Activated CD8-positive, alpha-beta memory T cell treated with anti-CD3 and anti-CD28 coated beads, Interleukin-2, amount 50 U/mL, for 48 hours (primary cell): Measurements from ENCODE around the gene WSCD2.
"Not testable (repeated sequence)": the region's sequence is repeated elsewhere in the genome, so short reads cannot be mapped to it uniquely, and the experiment has no call there.

Source experiments
- DNase-seq: peaks from one replicate; pipeline ENCODE4 v3.0.0-alpha.2; 2020

Gene WSCD2

DNA sequence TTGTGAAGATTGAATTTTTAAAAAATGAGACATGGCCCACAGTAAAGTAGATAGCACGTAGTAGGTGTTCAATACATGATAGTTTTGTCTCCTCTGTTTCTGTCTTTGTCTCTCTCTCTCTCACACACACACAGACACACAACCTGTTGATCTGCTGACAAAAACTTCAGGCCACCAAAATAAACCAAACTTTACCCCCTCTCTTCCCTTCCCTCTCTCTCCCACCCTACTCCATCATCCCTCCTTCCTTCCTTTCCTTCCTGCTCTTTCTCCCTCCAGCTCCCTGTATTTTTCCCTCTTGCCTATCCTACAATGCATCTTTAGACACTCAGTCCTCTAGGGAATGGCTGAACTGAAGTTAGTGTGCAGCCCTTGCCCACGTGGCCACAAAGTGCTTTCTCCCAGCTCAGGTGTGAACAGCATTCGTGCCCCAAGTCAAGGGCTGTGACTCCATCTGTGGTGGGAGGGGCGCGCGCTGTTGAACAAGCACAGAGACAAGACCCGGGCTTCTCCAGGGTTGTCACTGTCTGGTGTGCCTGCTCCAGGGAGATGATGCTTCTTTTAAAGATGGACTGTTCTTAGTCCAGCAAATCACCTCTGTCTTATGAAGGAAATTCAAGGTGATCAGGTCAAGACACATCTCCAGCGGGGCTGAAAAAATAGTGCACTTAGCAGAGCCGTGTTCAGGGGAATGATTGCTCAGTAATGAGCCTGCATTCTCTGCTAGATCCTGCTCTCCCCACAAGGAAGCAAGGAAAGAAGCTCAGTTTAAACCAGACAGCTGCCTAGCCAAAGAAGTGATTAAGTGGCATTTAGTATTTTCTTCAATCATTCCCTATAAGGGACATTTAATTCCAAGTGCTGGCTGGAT is 75.3 kb downstream of the WSCD2 start:
- no peak for DNase-seq

DNA sequence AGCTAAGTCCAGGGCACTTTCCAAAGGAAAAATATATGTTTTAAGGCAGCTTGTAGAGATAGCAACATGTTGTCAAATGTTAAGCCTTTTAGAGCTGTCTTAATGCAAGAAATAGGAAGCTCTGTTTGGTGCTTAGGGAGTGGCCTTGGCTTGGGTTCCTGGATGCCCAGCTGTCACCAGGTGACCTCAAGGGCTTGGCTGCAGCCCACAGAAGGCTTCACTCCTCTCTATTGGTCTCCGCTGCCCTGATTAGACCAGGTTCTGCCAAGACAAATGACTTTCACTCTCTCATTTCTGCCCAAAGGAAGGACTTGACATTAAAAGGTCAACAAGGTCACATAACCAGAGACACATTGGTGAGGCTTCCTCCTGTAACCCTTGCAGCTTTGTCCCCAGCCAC is 76.8 kb downstream of the WSCD2 start:
- no peak for DNase-seq

DNA sequence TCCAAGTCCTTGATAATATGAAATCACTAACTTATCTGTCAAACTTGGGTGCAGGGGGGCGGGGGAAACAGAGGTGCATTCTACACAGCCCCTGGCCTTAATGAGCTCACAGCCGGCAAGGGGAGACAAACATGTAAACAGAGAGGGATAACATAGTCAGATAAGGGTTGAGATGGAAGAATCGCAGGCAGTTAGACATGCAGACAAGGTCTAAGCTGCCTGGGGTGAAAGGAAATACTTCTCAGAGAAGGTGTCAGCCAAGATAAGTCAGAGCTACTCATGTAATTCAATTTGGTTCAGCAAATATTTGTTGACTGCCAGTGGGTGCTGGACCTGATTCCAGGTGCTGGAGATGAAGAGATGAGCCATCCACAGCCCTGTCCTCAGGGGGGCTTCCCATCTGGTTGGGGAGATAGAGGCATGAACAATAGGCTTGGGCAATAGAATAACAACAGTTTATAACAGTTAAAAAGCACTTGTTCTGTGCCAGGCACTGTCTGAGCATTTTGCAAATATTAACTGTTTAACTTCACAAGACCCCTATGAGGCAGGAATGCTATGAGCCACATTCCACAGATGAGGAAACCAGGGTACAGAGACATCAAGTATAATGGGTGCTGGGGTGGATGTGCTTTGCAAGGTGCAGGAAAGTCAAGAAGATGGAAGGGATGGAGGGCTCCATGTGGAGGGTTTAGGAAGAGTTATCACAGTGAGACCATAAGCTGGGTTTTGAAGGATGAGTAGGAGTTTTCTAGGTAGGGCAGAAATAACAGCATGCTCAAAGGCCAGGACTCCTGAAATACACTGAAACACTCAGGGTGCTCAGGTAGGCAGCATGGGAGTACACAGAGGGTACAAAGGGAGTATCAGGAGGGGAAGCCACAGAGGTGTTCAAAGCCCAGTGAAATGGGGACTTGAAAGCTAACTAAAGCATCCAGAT is 79.0 kb downstream of the WSCD2 start:
- no peak for DNase-seq

DNA sequence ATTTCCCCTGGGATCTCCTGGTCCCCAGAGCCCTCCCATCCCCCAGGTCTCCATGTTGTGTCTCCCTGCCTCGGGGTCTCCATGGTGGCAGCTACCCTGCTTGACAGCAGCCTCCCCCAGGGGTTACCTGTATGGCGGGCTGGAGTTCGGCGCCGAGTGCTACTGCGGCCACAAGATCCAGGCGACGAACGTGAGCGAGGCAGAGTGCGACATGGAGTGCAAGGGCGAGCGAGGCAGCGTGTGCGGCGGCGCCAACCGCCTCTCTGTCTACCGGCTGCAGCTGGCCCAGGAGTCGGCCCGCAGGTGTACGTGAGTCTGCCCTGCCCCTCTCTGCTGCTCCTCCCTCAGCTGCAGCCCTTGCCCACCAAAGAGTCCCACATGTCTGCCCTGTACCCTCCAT is 80.9 kb downstream of the WSCD2 start:
- DNase-seq = no peak

DNA sequence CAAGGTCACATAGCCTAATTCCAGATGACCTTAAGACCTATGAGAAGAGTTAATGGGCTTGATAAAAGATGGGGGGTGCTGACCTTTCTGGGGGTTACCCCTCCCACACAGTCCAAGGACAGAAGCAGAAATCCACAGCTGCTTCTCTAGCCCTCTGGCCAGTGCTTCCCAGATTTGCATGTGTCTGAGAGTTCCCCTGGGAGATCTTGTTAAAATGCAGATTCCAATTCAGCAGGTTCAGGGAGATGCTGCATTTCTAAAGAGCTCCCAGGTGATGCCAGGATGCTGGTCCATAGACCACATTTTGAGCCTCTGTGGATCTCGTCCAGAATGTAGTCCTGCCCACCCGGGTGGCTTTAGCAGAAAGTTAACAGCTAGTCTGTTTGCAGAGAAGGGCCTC is 82.1 kb downstream of the WSCD2 start:
- no peak for DNase-seq

DNA sequence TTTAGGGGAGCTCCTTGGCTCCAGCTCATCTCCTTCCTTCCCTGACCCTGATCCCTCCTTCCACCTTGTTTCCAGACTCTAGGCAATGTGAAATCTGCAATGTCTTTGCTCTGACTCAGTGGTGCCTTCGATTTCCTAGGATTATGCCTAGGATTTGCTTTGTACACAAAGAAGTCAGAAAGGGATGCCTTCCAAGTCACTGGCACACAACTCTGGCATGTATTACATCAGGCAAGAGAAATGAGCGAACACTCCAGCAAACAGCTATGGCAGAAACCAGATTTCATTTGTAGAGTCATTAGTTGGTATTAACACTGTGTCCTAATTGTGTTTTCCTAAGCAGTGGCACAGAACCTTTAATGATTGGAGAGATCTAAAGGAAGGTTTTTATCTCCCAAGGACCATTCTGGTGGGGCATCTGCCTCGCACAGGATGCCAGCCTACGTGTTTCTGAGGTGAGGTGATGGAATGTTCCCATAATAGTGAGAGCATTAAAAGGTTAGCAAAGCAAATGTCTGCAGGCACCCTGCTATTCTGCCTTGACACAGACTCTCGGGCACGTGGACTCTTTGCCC is 84.9 kb downstream of the WSCD2 start:
- no peak for DNase-seq

DNA sequence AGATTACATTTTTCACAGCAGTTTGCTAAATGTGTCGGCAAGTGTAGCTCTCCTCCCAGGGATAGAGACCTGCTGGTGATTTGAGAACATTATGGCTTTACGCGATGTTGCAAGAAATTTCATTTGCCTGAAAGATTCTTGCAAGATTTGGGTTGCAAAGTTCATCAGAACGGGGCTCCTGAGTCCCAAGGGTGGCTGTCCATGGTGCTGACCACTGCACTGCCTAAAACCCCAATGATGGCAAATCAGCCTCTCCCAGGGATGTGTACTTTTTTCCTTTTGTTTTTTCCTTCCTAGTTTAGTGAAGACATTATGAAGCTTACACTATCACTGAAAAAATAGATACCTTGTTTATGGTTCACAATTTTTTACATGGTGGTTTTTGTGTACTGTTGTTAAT is 85.4 kb downstream of the WSCD2 start:
- DNase-seq = no peak

DNA sequence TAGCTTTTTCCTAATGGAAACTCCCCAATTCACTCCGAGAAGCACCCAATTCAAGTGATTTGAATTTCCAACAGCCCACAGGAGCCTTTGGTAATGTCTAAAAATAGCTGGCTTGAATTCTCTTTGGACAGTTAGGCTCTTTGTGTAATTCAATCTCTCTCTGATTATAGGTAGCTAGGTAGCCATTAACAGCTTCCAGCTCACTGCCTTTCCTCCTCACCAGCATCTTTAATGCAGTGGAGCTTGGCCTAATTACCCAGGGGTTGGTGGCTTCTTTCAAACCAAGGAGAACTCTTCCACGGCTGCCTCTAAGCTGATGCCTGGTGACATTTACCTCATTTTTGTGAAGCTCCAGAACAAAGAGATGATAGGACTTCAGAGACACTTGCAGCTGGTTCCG is 86.4 kb downstream of the WSCD2 start:
- DNase-seq = no peak

DNA sequence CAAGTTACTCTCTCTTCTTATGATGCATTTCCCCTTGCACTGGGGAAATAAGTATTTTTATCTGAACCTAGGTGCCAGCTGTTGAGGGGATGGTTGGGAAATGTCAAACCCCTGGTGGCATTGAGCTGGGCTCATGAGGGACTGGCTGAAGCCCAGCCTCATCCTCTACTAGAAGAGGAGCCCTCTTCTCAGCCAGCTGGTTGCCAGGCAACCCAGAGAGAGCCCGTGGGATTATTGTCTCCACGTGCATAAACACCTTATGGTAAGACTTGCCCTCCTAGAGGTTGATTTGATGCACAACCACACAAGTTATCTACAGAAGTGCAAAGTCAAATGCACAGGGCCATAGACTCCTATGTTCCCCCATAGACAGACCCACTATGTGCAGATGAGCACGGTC is 89.8 kb downstream of the WSCD2 start:
- no peak for DNase-seq

DNA sequence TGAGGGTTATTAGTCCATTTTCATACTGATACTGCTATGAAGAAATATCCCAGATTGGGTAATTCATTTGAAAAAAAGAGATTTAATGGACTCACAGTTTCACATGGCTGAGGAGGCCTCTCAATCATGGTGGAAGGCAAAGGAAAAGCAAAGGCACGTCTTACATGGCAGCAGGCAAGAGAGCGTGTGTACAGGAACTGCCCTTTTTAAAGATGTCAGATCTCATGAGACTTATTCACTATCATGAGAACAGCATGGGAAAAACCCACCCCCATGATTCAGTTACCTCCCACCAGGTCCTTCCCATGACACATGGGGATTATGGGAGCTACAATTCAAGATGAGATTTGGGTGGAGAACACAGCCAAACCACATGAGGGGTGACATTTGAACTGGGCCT is 96.0 kb downstream of the WSCD2 start:
- not testable (repeated sequence) for DNase-seq

DNA sequence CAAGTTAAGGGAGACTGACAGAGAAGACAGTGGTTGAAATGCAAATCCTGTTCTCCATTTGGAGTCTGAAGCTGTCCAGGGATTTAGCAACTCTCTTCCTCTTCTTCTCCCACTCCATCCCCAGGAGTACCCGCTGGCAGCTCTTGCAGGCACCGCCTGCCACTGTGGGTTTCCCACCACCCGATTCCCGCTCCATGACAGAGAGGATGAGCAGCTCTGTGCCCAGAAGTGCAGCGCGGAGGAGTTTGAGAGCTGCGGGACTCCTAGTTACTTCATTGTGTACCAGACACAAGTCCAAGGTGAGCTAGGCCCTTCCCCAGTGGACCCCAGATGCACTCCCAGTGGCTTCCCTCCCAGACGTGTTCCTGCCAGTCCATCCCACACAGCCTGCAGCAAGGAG is 97.8 kb downstream of the WSCD2 start:
- DNase-seq = no peak

DNA sequence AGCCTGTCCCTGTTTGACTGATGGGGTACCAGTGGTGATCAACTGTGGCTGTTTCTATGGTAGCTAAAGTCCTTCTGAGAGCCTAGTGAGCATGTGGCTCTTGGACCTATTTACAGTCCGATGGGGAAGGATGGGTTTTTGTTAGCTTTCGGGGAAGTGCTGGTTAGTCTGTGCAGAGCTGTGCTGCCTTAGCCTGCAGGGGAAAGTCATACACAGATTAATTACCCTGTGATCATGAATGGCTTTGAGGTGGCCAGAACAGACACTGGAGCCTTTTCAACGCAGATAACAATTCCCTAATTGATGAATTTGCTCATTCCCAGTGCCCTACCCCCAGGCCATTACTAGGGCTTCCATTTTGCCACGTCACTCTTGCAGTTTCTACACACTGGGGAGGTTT is 99.7 kb downstream of the WSCD2 start:
- DNase-seq = no peak

DNA sequence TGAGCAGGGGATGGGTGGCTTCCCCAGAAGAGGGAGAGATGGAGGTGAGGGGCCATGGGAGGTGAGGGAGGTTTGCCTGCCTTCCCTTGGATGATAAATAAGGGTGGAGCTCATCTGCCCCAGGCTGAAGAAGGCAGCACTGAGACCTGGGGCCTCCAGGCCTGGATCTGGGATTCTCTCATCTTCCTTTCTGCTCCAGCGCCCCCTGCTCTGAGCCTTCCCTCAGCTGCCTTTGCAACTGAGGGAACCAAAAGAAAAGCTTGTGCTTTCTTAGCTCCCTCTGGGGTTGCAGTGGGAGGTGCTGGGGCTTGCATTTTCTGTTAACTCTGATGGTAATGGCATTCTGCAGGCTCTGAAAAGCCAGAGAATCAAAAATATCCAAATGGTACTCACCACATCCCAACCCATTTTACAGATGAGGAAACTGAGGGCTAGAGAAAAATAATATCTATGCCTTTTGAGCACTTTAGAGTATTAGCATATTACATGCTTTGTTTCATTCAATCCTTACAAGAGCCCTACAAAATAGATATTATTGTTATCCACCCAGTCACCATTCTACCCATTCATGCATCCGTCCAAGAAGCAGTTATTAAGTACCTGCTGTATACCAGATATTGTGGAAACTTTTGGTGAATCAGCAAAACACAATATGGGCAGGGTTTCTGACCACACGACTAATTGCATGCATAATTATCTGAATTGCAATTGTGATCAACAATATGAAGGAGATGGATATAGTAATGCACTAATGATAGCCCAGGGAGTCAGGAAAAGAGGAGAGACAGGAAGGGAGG is 102.2 kb downstream of the WSCD2 start:
- DNase-seq = no peak

DNA sequence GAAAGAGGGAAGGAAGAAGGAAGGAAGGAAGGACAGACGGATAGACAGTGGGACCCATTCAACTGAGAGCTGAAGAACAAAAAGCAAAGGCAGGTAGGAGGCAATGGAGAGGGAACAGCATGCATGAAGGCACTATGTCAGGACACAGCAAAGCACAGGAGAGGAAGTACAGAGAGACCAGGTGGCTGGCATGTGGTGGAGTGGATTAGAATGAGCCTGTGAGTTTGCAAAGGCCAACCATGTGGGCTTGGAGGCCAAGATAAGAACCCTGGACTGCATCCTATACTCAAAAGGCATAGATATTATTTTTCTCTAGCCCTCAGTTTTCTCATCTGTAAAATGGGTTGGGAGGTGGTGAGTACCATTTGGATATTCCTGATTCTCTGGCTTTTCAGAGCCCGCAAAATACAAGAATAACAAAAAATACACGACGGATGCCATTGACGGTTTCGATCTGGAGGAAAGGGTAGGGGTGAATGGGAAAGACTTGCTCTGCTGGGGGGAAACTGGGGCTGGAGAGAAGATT is 102.9 kb downstream of the WSCD2 start:
- no peak for DNase-seq

DNA sequence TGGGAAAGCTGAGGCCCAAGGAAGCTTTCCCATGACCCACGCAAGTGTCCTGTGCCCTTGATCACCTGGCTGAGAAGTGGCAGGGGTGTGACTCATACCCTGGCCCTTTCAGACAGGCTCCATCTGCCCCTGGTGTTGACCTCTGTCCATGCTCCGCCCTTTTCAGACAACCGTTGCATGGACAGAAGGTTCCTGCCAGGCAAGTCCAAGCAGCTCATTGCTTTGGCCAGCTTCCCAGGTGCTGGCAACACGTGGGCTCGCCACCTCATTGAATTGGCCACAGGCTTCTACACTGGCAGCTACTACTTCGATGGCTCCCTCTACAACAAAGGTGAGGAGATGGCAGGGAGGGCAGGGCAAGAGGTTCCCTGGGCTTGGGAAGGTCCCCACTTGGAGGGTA is 103.5 kb downstream of the WSCD2 start:
- DNase-seq = no peak

DNA sequence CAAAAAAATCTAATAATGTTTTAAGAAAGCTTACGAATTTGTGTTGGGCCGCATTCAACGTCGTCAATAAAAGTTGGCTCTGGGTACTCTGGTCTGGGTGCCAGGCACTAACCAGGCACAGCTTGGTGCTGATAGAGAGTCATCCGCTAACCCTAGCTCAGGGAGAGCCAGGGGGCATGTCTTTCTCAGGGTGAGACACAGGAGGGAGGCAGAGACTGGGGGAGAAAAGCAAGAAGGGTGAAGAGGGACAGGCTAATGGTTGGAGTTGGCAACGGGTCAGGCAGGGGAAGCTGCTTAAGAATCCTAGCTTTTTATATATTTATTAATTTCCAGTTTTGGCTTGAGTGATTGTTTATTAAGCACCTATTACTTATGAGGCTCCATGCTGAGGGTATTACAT is 105.1 kb downstream of the WSCD2 start:
- DNase-seq = no peak

DNA sequence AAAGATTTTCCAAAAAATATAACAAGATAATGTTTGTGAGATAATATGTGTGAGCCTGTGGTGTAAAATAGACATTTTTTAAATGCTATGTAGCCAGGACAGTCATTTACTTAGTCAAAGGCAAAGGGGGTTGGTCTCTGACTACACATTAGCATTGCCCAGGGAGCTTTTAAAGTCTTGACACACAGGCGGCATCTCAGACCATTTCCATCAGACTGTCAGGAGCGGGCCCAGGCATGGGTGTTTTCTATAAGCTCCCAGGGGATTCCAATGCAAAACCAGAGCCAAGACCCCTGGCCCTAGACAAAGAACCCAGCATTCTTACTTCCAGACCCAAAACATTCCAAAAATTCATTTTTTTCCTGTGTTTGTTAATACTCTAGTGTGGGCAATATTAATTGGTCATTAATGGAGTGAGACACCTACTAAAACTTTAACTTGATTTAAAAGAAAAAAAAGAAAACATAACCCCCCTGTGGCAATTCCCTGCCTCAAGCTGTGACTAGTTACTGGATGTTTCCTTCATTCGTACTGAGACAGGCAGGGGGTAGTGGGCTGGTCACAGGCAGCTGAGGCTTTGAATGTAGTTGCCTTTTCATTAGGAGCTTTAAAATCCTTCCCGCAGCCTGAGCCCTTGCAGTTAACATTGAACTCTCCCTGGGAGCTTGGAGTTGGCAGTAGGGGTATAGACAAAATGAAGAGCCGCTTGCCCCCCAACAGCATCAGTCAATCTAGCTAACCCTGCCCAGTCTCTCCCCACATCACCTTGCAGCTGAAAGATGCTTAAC is 106.3 kb downstream of the WSCD2 start:
- no peak for DNase-seq

DNA sequence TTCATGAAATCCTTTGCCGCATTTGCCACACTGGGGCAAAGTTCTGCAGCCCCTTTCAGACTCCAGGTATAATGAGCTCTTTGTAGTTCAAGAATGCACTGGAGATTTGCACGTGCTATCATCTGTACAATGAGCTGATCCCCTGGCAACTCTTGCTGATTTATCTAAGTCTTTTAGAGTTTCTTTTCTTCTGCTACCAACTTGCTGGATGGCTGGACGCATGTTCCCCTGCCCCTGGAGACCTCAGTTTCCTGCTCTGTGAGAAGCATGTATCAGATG is 106.8 kb downstream of the WSCD2 start:
- DNase-seq = no peak

DNA sequence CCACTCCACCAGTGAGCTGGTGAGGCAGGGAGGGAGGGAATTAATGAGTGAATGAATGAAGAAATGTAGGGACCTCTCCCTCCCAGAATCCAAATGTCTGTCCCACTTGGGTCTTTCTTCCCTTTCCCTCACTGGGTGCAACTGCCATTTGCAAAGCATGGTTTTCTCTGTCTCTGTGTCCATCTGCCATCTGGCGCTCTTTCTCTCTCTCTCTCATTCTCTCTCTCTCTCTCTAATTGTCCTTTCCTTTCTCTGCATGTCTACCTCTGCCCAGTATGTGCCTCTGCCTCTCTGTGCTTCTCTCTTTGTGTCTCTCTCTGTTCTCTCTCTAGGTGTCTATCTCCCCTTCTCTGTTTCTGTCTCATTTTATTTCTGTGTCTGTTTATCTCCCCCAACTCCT is 107.3 kb downstream of the WSCD2 start:
- no peak for DNase-seq

DNA sequence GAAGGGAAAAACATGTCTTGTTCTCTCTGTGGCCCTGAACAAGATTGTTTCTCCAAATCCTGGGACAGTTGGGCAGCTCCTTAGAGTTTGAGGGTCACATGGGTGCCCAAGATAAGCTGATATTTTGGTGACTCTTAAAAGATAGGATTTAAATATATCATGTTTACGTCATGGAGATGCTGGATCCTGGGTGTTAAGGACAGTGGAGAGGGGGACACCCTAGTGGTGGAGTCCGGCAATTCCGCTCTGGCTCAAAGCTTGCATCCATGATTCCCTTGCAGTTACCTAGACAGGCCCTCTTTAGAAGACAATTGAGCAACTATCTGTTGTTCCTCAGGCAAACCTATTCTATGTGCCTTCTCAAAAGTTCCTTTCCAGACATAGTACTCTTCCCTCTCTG is 108.2 kb downstream of the WSCD2 start:
- DNase-seq = no peak

DNA sequence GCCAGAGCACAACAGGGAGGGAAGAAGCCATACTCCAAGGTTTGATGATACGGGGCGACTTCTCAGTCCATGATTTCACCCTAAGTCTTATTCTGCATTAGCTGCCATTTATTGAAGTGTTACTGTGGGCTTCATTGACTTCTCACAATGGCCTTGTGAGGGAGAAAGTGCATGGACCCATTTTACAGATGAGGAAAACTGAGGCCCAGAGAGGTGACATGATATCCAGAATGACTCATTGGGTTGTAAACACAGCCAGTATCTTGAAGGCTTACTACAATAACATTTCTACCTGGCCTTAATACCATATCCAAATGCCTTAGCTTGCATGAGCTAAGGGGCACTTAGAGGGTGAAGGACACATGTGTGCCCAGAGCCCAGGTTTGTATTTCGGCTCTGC is 109.4 kb downstream of the WSCD2 start:
- DNase-seq = no peak

DNA sequence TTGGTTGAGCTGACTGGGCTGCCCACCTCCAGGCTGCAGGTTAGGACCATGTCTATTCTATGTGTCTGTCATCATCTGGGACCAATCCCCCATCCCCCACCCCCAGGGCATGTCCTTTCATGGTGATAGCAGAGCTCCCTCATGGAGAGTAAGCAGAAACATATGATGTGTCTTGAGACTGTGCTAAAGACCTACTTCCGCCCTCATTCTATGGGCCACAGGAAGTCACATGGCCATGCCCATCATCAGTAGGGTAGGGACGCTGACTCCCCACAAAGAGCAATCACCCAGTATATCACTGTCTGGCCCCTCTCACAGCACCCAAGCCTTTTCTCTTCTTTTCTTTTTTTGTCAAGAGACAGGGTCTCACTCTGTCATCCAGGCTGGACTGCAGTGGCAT is 110.3 kb downstream of the WSCD2 start:
- DNase-seq = no peak
